LoVo (cell line): ENCODE results near the gene SRSF5.
A peak's percentile ranks its signal among the peaks of the same experiment; 100 is the strongest.
"Not testable (repeated sequence)": the region's sequence is repeated elsewhere in the genome, so short reads cannot be mapped to it uniquely, and the experiment has no call there.

Experiments used
- DNase-seq: peaks from one replicate; pipeline ENCODE4 v3.0.0-alpha.2; 2016; ENCODE audit warnings: low spot score

The SRSF5 gene

GRCh38 chr14:69766984-69767368, at the start of gene SRSF5:
SRSF5 (plus strand) TSS chr14:69767142; CDS start chr14:69768157, 1,015 bp downstream.
- peak; percentile 95 for DNase-seq

GRCh38 chr14:69718614-69719013, 48.3 kb upstream of the SRSF5 start:
- DNase-seq, result not testable (repeated sequence)

- no peak for DNase-seq
These were observed 47.4 kb upstream of the SRSF5 start for GRCh38 chr14:69719501-69719951.

GRCh38 chr14:69720912-69721311, 46.0 kb upstream of the SRSF5 start:
- no peak for DNase-seq

GRCh38 chr14:69726761-69727511, 40.0 kb upstream of the SRSF5 start:
- peak; percentile 69 for DNase-seq

- no peak for DNase-seq
These were observed 39.1 kb upstream of the SRSF5 start for GRCh38 chr14:69727860-69728259.

GRCh38 chr14:69731919-69732598, 34.9 kb upstream of the SRSF5 start:
- DNase-seq, result not testable (repeated sequence)

- DNase-seq, result not testable (repeated sequence)
These were observed 30.5 kb upstream of the SRSF5 start for GRCh38 chr14:69736405-69736804.

GRCh38 chr14:69741055-69741454, 25.9 kb upstream of the SRSF5 start:
- peak; percentile 71 for DNase-seq

GRCh38 chr14:69749956-69750355, 17.0 kb upstream of the SRSF5 start:
- DNase-seq, result peak; percentile 52

- DNase-seq, result no peak
These were observed 16.4 kb upstream of the SRSF5 start for GRCh38 chr14:69750495-69750894.

GRCh38 chr14:69752773-69753172, 14.2 kb upstream of the SRSF5 start:
- DNase-seq, result no peak

- no peak for DNase-seq
These were observed 13.1 kb upstream of the SRSF5 start for GRCh38 chr14:69753860-69754259.

- no peak for DNase-seq
These were observed 12.5 kb upstream of the SRSF5 start for GRCh38 chr14:69754487-69754886.

- no peak for DNase-seq
These were observed 11.6 kb upstream of the SRSF5 start for GRCh38 chr14:69755296-69755695.

- no peak for DNase-seq
These were observed 11.2 kb upstream of the SRSF5 start for GRCh38 chr14:69755784-69756183.

- no peak for DNase-seq
These were observed 10.6 kb upstream of the SRSF5 start for GRCh38 chr14:69756298-69756697.

GRCh38 chr14:69760810-69761209, 6.1 kb upstream of the SRSF5 start:
- no peak for DNase-seq

GRCh38 chr14:69763761-69764510, 3.0 kb upstream of the SRSF5 start:
- no peak for DNase-seq

GRCh38 chr14:69767369-69767999, 542 bp downstream of the SRSF5 start:
- DNase-seq, result peak; percentile 88

GRCh38 chr14:69768873-69769272, 1.9 kb downstream of the SRSF5 start:
- DNase-seq, result no peak

- no peak for DNase-seq
These were observed 2.7 kb downstream of the SRSF5 start for GRCh38 chr14:69769623-69770022.
